ENCODE results near the gene SF3B3.

- TF ChIP-seq SMC3 (IDR thresholded peaks at IDR 0.05; ENCODE audit: borderline replicate concordance, low read length) (no peak), SREBF2 (IDR thresholded peaks at IDR 0.05; ENCODE audit: low read length) (no peak), CTCF (IDR thresholded peaks at IDR 0.05 in 2 of 3, conservative IDR thresholded peaks at IDR 0.05 in 1 of 3; ENCODE audit: control insufficient read depth in 2 of 3, extremely low read depth in 1 of 3, insufficient read depth in 1 of 3, low read depth in 3 of 3, low read length in 3 of 3) (no peak), REST (IDR thresholded peaks at IDR 0.05; ENCODE audit: low read depth, low read length) (no peak), ZNF274 (IDR thresholded peaks at IDR 0.05; ENCODE audit: insufficient read depth, insufficient read length) (no peak), MTA3 (IDR thresholded peaks at IDR 0.05; ENCODE audit: borderline replicate concordance, low read length) (no peak), EP300 (IDR thresholded peaks at IDR 0.05; ENCODE audit: borderline replicate concordance in 1 of 2, control insufficient read depth in 1 of 2, low read depth in 2 of 2, low read length in 2 of 2) (no peak), BACH1 (IDR thresholded peaks at IDR 0.05; ENCODE audit: borderline replicate concordance) (no peak), CREM (IDR thresholded peaks at IDR 0.05; ENCODE audit: low read depth) (no peak), PML (IDR thresholded peaks at IDR 0.05; ENCODE audit: low read length) (no peak), KDM1A (IDR thresholded peaks at IDR 0.05; ENCODE audit: borderline replicate concordance) (no peak)
Measured at GRCh38 chr16:70600730-70601129, 77.1 kb downstream of the SF3B3 start.

All from GM12878 (cell line).